Germinal center (tissue), 1 donor: ENCODE measurements around the gene RHOBTB1.

Experiments used
- DNase-seq: peaks from one replicate; pipeline ENCODE4 v3.0.0; 2012; ENCODE audit warnings: mixed read lengths, low spot score

Gene RHOBTB1

DNA sequence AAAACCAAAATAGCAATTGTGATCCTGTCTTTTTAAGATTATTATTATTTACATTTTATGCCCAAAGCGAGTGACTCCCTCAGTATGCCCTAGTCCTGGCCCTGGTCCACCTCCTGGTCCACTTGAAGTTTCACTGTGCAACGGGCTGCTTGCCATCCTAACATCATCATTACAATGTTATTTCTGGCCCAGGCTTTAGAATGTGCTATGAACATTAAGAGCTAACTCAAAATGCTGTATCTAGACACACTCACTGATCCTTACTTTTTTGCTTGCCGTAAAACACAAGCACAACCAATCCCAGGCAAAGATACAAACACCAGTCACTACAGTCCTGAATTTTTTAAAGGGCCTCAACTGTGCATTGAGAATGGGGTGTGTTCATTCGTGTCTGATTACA, 38.4 kb downstream of the RHOBTB1 start:
- no peak for DNase-seq

GRCh38 chr10:60903096-60903495, 40.9 kb downstream of the RHOBTB1 start:
- DNase-seq, result no peak

DNA sequence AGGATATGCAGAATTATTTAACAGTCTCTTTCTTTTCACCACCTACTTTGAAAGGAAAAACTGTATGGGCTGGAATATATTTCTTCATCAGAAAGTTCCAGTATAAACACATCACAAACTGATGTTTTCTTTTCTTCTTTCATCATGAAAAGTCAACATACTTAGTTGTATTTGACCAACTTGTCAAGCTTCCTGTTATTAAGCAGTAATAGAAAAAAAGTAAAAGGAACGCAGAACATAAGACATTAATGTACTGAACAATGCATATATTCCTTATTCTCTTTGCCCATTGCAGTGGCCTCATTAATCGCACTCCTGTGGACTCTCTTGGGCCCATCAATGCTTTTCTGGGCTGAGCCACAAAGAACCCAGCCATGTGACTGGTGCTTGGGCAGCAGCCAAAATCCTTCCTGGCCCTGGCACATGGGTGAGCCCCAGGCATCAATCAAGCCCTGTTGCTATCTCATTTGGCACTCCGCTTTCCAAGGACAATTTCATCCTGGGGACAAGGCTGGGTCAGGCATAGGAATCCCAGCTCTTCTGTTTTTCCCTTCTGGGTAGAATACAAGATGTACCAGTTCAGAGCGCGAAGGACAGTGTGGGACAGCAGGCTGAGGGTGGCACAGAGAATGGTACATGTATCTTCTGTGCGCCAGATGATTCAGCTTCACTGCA, 42.3 kb downstream of the RHOBTB1 start:
- DNase-seq, result no peak

DNA sequence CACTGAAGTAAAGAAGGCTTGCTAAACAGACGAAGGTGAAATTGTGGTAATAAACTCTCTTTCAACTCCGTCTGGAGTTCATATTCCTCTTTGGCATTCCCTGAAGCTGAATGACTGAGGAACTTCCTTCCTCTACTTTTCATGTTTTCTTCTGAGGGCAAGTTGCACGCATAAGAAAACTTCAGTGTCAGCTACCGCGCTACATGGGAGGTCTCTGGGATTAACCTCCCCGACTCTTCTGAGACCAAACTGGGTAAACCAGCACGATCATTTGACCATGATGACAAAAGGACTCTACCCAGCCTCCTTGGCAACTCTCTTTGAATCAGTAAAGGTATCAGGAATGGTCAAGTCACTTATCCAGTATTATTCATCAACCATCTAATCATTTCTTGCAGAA, 44.7 kb downstream of the RHOBTB1 start:
- no peak for DNase-seq

DNA sequence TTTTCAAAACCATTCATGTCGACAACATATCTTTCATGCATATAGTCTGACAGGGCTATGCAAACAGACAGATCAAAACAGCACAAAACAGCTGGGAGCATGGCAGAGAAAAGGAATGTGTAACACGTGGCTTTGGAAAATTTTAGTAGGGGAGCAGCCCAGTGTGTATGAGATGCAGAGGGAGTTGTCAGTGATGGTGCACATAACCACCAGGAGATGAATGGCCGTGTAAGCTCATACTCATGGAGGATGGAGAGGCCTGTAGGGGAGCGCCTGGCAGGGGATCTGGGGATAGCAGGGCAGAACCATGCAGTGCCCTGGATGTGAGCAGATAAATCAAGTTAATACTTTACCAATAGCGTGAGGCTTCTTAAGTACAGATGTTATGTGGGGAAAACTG, 45.7 kb downstream of the RHOBTB1 start:
- no peak for DNase-seq

- DNase-seq, result no peak
Measured at GRCh38 chr10:60896810-60897209, 47.2 kb downstream of the RHOBTB1 start.

DNA sequence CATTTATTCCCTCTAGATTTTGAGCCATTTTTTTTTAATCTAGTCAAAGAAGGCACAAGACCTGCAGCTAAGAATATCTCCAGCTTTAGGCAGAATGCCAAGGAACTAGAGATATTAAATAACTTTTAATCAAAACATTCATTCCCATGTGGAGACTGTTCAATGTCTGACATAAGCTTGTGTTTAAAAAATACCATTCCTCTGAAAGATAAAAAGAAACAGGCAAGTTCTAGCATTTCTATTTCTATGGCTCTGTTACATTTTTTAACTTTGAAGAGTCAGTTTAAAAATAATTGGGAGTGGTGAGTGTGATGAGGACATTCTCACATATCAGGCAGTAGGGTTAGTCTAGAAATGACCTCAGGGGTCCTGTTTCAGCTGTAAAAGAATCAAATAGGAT, 48.0 kb downstream of the RHOBTB1 start:
- no peak for DNase-seq

- no peak for DNase-seq
Measured at GRCh38 chr10:60894786-60895185, 49.2 kb downstream of the RHOBTB1 start.

DNA sequence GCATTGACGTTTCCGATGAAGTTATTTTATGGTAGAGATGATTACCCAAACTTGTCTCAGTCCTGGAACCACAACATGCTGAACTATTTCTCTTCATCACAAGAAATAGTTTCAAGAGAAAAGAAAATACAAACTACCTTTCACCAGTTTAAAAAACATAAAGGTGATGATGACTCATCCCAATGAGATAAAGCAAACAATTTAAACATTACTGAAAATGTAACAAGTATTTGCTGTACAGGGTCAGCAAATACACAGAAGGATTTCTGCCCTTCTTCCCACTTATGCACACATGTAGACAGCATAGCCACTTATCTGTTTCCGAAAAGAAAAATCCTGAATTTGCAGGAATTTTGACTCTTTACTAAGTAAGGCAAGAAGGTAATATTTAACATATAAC, 50.8 kb downstream of the RHOBTB1 start:
- no peak for DNase-seq

DNA sequence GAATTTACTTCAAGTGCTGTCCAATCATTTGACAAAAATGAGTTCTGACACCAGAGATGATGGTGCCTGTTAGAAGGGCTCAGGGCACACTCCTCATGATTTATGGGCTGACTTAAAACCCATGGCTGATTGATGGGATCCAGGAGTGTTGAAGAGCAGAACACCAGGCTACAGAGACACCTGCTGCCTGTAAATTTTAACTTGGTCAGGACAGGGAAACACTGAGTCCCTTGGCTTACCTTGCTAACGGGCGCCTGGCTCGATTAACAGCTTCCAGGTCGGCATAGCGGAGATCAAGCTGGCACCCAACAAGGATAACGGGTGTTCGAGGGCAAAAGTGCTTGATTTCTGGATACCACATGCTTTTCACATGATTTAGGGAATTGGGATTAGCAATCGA, 51.4 kb downstream of the RHOBTB1 start:
- no peak for DNase-seq

GRCh38 chr10:60890811-60891210, 53.2 kb downstream of the RHOBTB1 start:
- DNase-seq, result no peak

GRCh38 chr10:60883187-60883586, 60.8 kb downstream of the RHOBTB1 start:
- peak; percentile 5 for DNase-seq

GRCh38 chr10:60878224-60878623, 65.8 kb downstream of the RHOBTB1 start:
- DNase-seq, result no peak

DNA sequence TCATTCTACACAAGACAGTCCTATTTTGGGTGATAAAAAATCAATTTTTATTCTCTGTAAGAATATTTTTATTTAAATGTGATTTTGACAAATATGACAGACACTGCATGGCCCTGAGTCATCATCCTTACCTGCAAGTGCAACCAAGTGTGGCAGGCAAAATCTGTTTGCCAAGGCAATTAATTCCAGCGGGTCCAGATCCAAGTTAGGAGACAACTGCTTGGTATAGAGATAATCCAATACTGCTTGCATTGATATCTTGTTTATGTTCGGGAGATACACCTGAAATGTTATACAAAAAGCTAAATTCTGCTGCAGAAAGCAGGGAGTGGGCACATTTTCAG, 66.2 kb downstream of the RHOBTB1 start:
- no peak for DNase-seq

DNA sequence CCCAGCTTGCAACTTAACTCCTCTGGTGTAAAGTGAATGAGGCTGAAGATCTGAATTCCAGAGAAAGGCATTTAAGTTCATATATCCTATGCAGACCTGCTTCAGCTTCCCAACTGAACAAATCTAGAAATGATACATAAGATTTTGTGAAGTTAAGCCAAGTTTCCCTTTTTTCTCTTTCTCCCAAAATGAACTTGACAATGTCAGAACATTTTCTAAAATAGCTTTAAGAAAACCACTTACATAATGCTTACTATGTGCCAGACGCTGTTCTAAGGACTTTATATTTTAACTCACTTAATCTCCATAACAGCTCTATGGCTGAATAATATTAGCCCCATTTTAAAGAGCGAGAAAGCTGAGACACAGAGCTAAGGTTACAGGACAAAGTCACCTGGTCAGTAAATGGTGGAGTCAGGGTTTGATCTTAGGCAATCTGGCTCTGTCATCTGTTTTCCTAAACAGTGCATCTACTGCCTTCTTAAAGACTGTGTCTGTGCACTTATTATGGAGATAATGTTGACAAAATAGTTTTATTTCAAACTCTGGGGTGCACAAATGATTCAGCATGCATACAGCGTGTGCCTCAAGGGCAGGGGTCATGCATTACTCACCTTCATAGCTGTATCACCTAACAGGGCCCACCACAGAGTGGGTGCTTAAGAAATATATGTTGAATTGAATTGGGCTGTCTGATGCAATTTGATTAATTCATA, 66.8 kb downstream of the RHOBTB1 start:
- no peak for DNase-seq

GRCh38 chr10:60873758-60874157, 70.2 kb downstream of the RHOBTB1 start:
- DNase-seq, result no peak

DNA sequence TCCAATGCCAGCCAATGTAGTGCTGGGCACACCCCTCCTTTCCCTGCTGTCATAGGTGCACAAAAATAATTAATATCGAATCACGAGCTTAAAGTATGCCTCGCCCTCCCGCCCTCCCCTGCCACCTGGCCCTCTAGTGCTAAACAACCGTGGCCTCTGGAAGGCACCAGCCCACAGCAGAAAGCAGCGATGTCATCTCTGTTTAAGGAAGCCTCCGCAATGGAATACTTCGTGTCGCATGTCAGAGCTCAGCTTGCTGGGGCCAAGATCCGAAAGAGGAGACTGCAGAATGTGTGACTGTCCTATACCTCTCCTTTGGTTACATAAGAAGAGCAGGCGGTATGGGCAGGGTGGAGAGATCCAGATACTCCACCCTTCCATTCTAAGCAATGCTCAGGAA, 71.5 kb downstream of the RHOBTB1 start:
- DNase-seq, result no peak

- DNase-seq, result no peak
Measured at GRCh38 chr10:60871215-60871614, 72.8 kb downstream of the RHOBTB1 start.

GRCh38 chr10:60870803-60871202, 73.2 kb downstream of the RHOBTB1 start:
- no peak for DNase-seq

GRCh38 chr10:60870416-60870728, 73.6 kb downstream of the RHOBTB1 start:
- no peak for DNase-seq

DNA sequence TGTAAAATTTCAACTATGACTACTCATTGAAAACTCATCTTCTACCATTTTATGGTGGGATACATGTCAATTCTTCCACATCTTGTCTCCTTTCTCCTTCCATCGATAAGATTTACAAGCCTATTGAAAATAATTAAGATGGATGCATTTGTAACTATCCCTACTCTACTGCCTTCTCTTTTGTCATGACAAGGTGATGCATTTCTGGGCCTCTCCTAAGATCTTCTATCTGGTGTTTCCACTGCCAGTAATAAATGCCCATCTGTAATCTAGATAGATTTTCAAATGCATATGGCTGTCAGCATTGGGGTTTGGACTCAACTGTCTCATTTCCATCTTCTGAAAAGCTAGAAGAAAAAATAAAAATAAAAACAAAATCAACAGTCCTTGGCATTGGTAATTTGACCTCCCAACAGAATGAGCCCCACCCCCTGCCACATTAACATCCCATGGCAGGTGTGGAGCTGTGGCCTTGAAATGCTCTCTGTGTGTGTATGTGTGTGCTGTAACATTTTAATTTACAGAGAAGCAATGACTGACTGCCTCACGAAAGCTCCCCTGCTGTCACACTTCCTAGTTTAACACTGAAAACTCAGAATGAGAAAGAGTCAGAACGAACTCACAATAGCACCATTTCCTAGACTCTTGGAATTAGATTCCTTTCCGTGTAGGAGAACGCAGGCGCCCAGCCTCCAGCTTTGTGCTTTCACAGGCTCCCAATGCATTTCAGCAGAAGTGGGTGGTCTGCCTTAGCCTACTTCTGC, 74.2 kb downstream of the RHOBTB1 start:
- DNase-seq, result no peak

DNA sequence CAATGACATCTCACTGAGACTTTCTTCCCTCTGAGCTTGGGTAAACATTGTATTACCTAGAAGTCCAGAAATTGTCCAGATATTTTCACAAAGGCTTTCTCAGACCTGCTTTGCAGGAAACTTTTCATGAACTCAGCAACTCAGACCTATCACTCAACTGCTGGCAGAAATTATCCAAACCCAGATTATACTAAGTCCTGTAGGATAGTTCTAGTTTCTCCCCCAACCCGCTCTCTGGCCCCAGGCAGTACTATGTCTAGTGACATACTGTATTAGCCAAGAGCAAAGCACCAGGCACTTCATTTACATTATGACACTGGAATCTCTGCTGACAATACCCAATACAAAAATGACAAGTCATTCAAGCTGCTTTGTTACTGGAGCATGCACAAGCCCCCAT, 75.0 kb downstream of the RHOBTB1 start:
- DNase-seq, result no peak

- no peak for DNase-seq
Measured at GRCh38 chr10:60865198-60865783, 78.7 kb downstream of the RHOBTB1 start.
